ENCODE measurements around the gene FBXO8.
"Not testable (repeated sequence)": the region's sequence is repeated elsewhere in the genome, so short reads cannot be mapped to it uniquely, and the experiment has no call there.

Gene FBXO8

DNA sequence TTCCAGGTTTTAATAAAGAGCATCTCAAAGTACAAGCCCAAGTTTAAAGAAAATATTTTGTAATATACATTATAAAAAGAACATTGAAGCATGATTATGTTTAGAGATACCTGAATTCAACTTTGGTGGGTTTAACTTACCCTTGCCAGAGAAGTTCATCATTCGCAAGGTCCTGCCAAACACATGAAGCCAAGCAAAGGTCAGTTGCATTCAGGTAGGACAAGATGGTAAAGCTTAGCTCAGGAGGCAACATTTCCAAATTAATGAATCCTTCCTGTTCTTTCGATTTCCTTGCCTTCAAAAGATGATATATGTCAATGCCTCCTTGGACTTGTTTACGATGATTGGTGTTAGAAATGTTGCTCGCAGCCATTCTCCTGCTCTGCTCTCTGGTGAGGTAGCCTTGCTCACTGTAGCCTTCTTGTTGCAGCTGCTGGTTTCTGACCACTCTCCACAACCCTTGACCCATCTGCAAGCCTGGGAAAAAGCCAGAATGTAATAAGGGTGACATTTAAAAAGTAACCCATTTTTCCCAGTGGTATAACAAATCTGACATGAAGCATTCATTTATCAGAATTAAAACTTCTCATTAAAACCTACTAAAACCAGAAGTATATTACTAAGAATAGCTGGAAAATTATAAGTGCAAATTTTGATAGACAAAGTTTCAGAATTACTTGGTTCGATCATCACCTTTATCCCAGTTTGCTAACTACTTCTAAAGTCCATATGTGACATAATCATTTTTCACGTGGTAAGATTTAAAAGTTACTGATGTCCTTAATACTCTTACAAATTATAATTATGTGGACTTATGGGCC, 20.6 kb downstream of the FBXO8 start:
- no peak overlapping the region for H3K4me3 ChIP-seq
- no peaks in the 10 kb centered on the region for H3K27me3 ChIP-seq
- H3K9me3 ChIP-seq = no peaks in the 10 kb centered on the region
- intact Hi-C loops (cut with DNase I; ENCODE audit: low total_unique reads) = no loop called here
- H3K4me1 ChIP-seq = peaks cover 0 to 7% (median 2%) of the 10 kb centered on the region in 4 donors
- no peaks in the 10 kb centered on the region for H3K36me3 ChIP-seq
- no peak for DNase-seq
- H3K27ac ChIP-seq = no peak overlapping the region
- TF ChIP-seq, protein P1, sequence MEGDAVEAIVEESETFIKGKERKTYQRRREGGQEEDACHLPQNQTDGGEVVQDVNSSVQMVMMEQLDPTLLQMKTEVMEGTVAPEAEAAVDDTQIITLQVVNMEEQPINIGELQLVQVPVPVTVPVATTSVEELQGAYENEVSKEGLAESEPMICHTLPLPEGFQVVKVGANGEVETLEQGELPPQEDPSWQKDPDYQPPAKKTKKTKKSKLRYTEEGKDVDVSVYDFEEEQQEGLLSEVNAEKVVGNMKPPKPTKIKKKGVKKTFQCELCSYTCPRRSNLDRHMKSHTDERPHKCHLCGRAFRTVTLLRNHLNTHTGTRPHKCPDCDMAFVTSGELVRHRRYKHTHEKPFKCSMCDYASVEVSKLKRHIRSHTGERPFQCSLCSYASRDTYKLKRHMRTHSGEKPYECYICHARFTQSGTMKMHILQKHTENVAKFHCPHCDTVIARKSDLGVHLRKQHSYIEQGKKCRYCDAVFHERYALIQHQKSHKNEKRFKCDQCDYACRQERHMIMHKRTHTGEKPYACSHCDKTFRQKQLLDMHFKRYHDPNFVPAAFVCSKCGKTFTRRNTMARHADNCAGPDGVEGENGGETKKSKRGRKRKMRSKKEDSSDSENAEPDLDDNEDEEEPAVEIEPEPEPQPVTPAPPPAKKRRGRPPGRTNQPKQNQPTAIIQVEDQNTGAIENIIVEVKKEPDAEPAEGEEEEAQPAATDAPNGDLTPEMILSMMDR (IDR thresholded peaks at IDR 0.05) = no peak

DNA sequence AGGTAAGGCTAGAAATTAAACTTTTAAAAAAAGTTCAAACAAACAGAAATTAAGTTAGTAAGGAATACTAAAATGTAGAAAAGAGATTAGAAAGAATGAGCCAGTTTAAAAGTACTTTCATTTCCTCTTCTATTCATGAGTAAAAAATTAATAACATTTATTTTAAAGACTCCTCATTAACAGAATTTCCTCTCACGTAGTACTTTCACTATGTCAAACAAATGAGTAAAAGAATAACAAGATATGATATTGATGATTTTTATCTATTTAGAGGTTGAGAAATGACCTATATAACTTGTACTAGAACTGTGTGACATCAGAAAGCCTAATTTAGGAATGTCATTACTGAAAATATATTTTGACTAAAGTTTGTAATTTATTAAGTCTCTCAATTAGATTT, 22.0 kb downstream of the FBXO8 start:
- H3K9me3 ChIP-seq; DNase-seq; H3K27ac ChIP-seq; intact Hi-C loops (cut with DNase I; ENCODE audit: low total_unique reads); H3K27me3 ChIP-seq; H3K4me3 ChIP-seq; H3K36me3 ChIP-seq: not testable (repeated sequence)
- H3K4me1 ChIP-seq = peaks cover 0 to 12% (median 6%) of the 10 kb centered on the region in 4 donors

DNA sequence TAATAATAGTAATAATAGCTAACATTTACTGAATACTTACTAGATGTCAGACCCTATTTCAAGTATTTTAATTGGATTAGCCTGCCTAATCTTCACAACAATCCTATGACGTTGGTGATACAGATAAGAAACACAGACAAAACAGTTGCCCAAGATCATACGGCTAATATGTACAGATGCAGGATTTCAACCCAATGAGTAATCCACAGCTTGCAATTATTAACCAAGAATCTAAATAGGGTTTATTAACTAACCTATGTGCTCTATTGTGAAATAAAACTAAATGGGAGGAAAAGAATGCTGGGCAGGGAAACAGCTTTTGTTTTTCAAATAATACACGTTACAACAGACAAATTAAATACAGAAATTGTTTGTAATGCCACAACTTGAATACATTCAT, 23.4 kb downstream of the FBXO8 start:
- no peak for DNase-seq
- no peak overlapping the region for H3K27ac ChIP-seq
- TF ChIP-seq, protein P1 (IDR thresholded peaks at IDR 0.05) = no peak
- H3K4me1 ChIP-seq = peaks cover 0 to 22% (median 5%) of the 10 kb centered on the region in 4 donors
- H3K4me3 ChIP-seq = no peak overlapping the region
- no peaks in the 10 kb centered on the region for H3K27me3 ChIP-seq
- H3K36me3 ChIP-seq = no peaks in the 10 kb centered on the region
- intact Hi-C loops (cut with DNase I; ENCODE audit: low total_unique reads) = no loop called here
- H3K9me3 ChIP-seq = no peaks in the 10 kb centered on the region

DNA sequence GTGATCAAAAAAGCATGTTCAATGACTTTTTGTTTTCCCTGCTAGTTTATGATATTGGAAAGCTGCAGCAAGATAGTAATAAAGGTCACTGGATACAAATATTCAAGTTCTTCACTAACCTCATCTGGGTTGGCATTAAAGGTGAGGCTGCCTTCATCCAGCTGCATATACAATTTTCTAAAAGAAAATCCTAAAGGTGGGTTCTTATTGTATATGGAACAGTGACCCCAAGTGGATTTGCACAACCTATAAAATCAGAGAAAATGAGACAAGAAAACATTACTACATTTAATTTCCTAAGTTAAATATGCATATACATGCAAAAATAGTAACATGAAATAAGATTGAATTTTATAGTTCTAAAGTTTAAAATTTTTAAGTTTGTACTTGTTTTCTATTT, 23.9 kb downstream of the FBXO8 start:
- H3K27me3 ChIP-seq = no peaks in the 10 kb centered on the region
- H3K27ac ChIP-seq = no peak overlapping the region
- H3K9me3 ChIP-seq = no peaks in the 10 kb centered on the region
- intact Hi-C loops (cut with DNase I; ENCODE audit: low total_unique reads) = no loop called here
- DNase-seq = no peak
- H3K4me3 ChIP-seq = no peak overlapping the region
- TF ChIP-seq, protein P1 (IDR thresholded peaks at IDR 0.05) = no peak
- H3K4me1 ChIP-seq = peaks cover 0 to 22% (median 5%) of the 10 kb centered on the region in 4 donors
- no peaks in the 10 kb centered on the region for H3K36me3 ChIP-seq

DNA sequence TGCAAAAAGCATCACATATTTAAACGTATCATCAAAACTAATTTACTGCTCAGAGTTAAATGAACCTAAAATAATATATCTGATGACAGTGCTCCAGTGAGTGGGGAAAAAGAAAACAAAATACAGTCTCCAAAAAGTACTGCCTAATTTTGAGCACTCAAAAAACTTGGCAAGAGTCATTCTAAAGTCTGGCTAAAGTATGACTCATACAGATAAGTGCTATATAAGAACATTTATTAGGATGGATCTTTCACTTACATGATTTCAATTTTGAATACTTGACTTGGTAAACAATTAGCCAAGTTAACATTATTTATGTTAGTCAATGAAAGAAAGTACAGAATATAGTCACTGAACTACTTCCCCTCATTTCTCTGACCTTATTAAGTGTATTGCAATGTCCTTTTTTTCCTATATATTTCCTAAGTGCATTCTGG, 27.2 kb downstream of the FBXO8 start:
- no peak for DNase-seq
- H3K36me3 ChIP-seq = no peaks in the 10 kb centered on the region

DNA sequence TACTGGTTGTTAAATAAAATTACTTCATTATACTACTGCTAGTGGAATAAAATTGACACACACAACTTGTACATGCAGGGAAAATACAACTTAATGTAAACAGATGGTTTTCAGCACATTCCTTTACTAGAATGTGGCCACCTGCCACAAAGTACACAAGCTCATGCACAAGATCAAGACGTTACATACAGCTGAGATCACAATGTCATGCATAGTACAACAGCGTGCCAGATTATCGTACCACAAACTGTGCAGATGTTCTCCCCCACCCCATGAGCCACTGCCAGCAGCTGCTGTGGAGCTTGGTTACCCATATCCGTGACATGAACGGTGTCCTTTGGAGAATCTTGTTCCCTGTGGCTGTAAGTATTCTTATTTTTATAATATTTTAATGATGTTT, 27.7 kb downstream of the FBXO8 start:
- Histone ChIP-seq H3K4me1 (peaks cover 0 to 22% (median 5%) of the 10 kb centered on the region in 4 donors), H3K9me3 (no peaks in the 10 kb centered on the region), H3K4me3 (no peak overlapping the region), H3K27ac (no peak overlapping the region), H3K36me3 (no peaks in the 10 kb centered on the region), H3K27me3 (no peaks in the 10 kb centered on the region)
- intact Hi-C loops (cut with DNase I; ENCODE audit: low total_unique reads) = no loop called here
- DNase-seq = no peak
- TF ChIP-seq, protein P1 (IDR thresholded peaks at IDR 0.05) = no peak

More for the DNA sequence above, 27.2 kb downstream of the FBXO8 start:
- intact Hi-C loops (cut with DNase I; ENCODE audit: low total_unique reads) = no loop called here
- Histone ChIP-seq H3K27ac (no peak overlapping the region), H3K27me3 (no peaks in the 10 kb centered on the region), H3K9me3 (no peaks in the 10 kb centered on the region), H3K4me1 (peaks cover 0 to 22% (median 5%) of the 10 kb centered on the region in 4 donors), H3K4me3 (no peak overlapping the region)
- TF ChIP-seq, protein P1 (IDR thresholded peaks at IDR 0.05) = no peak

Data from tibial artery (tissue), 4 donors.